ENCODE measurements around the gene PTCD2.
"Not testable (repeated sequence)": the region's sequence is repeated elsewhere in the genome, so short reads cannot be mapped to it uniquely, and the experiment has no call there.

PTCD2 gene

DNA sequence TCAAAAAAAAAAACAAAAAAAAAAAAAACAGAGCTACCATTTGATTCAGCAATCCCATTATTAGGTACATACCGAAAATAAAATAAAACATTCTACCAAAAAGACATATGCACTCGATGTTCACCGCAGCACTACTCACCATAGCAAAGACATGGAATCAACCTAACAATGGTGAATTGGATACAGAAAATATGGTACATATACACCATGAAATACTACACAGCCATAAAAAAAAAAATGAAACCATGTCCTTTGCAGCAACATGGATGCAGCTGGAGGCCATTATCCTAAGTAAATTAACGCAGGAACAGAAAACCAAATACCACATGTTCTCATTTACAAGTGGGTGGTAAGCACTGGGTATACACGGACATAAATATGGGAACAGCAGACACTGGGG lies 21.5 kb upstream of the PTCD2 start:
- no peak for FAIRE-seq

DNA sequence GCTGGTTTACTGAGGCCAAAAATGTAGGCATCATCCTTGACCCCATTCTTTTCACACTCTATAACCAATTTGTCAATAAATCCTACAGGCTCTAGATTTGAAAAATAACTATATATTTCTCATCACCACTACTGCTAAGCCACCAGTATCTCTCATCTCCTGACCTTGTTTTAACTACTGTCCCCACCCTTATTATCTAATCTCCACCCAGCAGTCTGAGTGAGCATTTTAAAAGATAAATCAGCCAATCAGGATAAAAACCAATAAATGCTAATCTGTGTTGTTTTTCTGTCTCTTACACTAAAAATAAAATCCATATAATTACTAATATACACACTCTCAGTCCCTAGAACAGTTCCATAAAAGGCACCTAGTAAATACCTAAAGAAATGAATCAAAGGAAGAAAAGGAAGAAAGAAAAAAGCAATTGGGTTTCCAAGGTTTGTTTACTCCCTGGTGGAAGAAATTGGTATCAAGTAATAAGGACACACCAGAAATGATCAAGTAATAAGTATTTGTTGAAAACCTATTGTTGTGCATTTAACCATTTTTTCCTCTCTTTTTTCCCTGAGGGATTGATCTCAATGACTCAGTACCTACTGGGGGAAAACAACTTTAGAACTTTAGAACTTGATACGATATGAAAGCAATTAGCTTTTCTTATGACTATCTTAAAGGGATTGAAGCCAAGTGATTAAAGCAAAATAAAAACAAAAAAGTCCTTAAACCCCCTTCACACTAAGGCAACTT lies 19.4 kb upstream of the PTCD2 start:
- peak; percentile 51 for FAIRE-seq

DNA sequence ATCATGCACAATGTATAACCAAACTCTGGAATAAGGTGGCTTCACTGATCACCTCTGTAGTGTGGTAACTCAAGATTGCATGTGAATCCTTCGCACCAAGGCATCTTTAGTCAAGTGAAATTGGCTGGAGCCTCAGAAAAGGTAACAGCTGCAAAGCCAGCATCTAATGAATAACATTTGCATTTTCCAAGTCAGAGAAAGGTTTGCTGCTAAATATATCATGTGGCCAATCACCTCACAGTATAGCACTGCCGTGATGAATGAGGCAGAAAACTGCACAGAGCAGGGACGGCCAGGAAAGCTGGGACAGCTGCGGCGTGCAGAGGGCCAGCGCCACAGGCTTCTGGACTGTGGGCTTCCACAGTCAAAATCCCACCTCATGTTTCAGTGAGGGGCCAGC lies 18.6 kb upstream of the PTCD2 start:
- FAIRE-seq: no peak

DNA sequence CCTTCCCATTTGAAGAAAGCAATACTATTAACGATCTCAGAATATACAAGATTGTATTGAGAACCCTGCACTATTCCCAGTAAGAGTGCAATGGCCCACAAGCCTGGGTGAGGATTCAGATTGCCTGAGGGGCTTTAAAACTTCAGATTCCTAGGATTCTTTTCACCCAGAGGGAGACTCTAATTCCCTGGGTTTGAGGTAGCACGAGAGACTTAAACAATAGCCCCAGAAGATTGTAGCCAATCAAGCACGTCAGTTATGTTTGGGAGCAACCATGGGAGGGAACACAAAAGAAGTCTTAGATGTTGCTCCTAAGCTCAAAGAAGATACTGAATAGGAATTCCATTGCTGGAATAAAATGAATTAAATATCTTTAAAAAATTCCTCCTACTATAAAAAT lies 18.0 kb upstream of the PTCD2 start:
- FAIRE-seq: no peak

DNA sequence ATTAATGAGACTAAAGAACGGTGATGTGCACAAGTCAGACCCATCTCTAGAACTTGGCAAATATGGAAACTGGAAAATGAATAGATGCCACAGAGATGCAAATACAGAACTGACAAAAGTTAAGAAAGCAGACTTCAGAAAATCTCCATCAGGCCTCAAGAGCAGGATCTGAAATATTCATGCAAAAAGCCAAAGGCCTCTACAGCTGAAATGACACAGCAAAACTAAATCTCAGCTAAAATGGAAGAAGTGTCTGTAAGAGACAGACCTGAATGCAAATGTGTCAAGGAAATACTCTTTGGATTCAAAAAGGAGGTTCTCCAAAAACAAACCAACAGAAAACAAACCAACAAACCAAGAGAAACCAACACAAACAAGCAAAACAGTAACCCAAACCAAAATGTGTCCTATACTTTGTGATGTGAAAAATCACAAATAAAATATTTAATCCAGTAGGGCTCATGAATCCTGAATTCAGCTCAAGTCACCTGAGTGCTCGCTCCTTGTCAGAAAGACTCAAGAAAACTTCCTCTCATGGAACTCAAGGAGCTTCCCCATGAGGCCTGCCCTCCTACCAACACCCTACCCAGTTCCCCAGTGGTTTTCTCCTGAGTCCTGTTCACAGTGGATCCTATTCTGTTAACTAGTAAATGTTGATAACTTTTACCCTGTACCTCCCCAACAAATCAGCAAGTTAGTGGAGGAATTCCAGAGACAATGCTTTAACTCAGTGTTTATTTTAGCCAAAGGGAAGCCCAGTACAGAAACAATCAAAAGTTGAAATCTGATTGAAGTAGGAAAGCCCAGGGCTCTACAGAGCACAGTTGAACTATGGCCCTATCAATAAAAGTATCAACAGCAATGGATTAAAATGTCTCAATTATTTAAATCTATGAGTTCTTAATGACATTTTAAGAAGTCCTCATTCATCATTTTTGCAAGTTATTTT lies 14.7 kb upstream of the PTCD2 start:
- FAIRE-seq: no peak

DNA sequence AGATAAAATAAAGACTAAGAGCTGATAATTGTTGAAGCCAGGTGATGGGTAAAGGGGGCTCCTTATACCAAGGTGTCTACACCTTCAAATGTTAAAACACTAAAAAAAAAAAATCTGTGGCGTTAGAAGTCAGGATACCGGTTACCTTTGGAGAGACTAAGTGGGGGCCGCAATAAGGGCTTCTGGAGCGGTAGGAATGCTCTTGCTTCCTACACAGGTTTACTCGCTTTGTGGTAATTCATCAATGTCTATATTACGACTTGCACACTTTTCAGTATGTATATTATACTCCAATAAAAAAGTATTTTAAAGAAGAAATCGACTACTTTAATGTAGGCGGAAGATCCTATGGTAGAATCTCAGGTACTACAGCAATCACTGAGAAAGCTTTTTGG lies 12.6 kb upstream of the PTCD2 start:
- no peak for FAIRE-seq

DNA sequence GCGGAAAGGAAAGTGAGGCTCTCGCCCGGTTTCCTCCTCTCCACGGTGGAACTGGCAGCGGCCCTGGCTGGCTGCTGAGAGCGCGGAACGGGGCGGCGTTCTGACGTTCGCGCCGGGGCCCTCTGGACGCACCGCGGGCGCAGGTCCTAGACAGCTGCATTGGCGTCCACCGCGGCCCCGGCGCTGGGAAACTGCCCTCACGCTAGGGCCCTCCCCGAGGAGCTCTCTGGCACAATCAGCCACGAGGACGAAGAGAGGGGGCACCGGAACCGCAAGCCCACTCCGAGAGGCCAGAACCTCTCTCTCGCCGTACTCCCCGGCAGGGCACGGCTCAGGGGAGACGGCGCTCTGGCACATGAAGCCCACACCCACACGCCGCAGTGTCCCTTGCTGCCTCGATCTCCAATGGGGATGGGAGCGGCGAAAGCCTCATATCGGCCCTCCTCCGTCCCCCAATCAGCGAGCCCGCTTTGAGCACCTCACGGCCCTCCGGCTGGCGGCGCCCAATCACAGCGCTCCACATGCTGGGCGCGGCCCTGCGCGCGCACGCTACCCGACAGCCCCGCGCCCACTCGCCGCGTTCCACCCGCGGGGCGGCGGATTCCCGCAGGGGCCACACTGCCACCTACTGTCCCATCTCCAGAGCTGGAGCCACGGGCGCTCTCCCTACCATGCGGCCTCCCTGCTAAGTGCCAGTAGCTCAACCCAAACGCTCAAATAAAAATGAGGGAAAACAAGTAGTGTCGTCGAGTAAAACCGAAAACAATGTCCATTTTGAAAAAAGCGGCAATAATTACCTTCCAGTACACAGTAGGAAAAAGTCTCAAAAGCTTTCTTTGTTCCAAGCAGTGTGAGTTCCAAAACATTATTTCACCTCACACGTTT lies 12.0 kb upstream of the PTCD2 start:
- no peak for FAIRE-seq

DNA sequence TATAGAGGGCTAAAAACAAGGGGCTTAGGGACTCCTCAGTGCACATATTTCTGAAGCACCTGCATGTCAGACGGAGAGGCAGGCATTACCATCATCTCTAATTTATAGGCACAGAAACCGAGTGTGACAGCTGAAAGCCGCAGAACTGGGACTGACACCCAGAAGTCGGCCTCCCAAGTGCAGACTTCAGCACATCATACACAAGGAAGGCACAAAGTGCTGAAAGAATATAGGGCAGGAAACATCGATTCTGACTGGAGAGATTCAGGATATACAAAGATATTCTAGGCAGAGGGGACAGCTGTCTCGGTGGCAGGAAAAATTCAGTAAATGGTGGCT lies 11.4 kb upstream of the PTCD2 start:
- no peak for FAIRE-seq

DNA sequence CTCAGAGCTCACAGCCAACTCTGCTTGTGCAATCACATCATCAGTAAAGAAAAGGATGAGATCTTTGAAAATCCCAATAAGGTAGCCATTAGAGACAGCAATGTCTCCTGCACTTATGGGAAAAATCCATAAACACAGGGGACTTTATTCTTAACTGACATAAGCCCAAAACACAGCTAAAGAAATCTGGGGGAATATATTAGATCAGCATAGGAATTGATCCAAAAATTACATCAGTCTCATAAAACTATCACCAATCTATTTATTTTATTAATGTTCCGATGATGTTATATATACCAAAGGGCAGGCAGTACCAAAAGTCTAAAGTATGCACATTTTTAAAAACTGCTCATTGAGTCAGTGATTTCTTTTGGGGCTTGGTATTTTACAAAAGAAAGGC lies 7.0 kb upstream of the PTCD2 start:
- no peak for FAIRE-seq

DNA sequence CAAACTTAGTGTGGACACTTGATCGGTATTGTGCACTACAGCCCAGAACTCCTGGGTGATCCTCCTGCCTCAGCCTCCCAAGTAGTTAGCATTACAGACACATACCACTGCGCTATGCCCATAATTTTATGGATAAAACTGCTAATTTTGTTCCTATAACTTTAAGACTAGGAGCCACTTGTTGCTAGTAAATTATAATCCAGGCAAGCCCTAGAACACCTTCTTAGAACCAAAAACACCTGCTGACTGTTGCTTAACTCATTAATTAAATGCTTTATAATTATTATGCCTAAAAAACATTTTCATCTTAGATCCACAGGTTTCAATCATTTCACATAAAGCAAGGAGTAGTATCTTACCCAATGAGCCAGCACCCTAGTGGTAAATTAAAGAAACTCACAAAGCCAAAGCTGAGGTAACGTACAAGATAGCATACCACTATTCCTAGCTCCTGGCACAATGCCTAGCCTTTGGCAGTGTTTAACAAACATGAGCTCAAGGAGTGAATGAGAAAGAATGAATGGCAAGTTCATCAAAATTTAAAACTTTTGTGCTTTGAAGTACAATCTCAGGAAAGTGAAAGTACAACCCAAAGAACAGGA lies 5.5 kb upstream of the PTCD2 start:
- FAIRE-seq: no peak

DNA sequence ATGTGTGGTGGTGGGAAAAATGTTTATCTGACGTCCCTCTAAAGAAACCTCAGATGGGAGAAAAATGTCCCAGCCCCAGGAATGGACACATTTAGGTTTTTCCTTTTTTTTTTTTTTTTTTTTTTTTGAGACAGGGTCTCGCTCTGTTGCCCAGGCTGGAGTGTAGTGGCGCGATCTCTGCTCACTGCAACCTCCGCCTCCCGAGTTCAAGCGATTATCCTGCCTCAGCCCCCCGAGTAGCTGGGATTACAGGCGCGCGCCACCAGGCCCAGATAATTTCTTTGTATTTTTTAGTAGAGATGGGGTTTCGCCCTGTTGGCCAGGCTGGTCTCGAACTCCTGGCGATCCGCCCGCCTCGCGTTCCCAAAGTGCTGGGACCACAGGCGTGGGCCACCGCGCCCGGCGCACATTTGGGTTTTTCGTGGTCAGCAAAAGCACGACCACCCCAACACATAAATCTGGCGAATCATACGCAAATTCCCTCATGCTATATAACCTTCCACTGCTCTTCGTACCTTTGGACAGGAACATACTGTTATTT lies 668 bp upstream of the PTCD2 start:
- not testable (repeated sequence) for FAIRE-seq

DNA sequence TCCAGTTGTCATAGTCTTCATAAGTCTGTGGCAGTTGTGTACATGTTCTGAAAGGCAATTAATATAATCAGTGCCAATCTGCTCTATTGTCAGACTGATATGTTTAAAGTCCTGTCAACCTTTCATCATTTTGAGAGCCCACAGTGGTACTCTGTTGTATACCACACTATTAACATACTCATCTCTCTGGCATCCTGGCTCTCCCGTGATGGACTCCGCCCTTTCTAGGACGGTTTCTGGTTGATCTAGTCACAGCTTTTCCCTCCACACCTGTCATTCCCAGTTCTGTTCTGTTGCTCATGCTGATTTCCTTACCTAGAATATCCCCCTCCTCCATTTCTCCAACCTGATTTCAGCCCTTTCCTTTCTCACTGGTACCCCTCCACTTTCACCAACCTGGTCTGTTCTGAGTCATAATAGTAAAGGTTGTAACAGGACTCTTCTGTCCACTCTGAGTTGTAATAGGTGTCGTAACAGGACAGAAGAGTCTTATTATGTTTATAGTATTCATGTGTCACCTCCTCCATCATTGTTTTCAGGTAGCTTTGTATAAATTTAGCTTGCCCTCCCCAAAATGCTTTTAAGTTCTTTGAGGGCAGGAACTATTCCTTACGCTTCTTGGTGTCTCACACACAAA lies 4.1 kb downstream of the PTCD2 start:
- no peak for FAIRE-seq

DNA sequence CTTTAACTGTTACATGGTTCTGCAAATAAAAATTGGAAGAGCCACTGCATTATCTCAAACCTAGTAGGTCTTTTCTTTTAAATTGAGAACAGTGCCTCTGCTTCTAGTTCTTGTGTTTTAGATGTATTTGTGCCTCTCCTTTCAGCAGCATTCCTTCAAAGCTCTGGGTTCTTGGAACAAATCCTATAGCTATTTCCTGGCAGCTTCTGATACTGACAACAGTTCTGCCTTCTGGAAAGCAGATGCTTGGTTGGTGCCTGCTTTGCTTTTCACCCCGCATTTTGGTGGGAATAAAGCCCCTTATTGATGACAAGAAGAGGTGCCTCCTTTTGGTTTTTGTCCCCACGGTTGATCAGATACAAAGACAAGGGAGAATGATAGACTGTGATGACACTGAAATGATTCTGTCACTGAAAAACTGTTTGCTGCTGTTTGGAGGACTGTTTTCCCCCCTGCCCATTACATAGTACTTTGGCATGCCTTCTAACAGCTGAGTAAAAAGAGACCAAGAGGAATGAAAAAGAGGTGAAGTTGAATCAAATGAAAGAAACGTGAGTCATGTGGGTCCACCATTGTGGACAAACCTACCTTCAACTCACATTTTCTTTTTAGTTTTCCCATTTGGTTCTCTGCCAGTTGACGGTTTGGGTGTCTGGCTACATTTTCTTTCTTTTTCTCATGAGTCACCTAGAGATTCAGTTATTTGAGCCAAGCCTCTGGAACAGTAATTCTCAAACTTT lies 5.6 kb downstream of the PTCD2 start:
- FAIRE-seq: no peak

DNA sequence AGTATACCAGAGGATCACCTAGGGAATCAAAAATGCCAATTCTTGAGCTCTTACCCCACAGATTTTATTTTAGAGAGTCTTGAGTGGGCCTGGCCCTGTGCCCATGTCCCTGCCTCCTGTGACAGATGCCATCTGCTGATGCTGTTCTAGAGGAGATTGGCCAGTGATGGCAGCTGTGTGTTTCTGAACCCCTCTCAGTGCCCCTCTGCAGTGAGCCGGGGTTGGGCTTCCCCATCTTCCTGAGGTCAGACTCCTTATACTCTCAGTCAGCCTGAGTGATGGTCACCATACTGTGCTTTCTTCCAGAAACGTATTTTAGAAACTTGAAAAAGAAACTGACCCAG lies 6.1 kb downstream of the PTCD2 start:
- FAIRE-seq: no peak

DNA sequence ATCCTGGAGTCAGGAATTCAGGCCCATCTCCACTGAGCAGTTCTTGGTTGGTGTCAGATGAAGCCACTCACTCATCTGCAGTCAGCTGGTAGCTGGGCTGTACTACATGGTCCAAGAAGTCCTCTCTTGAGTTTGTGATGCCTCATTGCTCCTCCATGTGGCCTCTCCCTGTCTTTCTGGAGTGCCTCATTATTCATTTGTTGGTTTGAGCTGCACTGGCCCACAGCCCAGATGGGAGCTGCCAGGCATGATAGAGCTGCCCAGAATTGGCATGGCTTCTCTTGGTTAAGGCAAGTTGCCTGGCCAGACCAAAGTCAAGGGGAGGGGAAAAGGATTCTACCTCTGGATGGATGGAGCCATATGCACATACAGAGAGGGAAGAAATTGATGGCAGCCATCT lies 8.0 kb downstream of the PTCD2 start:
- no peak for FAIRE-seq

DNA sequence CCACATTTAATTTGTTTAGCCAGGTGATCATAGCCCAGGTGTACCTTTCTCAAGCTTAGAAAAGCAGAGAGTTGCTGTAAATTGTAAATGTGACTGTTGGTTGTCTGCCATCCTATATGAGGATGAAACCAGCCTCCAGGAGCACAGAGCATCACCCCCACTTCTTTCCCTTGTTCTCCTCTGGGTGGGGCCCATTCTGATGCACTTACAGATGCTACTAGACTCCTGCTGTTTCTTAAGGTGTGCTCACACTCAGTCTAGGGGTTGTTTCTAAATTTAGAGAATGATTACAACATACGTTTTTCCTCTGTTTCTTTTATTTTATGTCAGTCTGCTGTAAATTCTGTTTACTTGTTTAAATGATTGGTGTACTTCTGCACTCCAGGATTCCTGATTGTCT lies 10.5 kb downstream of the PTCD2 start:
- no peak for FAIRE-seq

DNA sequence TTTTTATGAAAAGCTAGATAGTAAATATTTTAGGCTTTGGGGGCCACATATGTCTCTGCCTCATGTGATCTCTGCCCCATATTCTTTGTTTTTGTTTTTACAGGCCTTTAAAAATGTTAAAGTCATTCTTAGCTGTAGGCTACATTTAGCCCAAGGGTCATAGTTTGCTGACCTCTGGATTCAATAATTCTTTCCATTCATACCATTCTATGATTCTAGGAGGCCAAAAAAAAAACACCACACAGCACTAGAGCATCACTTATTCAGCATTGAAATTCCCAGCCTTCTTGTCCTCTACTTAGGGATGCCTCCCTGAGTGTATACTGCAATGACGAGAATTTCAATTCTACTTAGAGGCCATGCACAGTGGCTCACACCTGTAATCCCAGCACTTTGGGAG lies 17.0 kb downstream of the PTCD2 start:
- FAIRE-seq: no peak

DNA sequence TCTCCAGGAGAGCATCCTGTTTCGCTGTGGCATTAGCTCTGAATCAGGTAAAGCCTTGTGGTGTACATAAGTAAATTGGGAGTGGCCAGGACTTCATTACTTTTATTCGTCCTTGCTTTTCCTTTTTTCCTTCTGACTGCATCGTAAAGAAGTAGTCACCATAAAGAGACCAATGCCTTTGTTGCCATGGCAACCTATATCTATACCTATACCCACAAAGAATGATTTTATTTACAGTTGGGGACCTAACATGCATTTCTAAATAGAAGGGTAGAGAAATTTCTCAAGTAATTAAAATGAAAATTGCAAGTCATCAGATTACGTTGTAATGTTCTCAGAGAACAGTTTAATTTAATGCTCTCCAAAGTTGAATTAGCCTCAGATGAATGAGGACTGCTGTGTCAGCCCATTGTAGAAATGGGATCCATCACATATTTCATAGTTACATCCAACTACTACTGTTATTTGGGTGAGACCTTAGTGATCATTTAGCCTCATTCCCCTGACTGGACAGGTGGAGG lies 18.6 kb downstream of the PTCD2 start:
- FAIRE-seq: no peak

DNA sequence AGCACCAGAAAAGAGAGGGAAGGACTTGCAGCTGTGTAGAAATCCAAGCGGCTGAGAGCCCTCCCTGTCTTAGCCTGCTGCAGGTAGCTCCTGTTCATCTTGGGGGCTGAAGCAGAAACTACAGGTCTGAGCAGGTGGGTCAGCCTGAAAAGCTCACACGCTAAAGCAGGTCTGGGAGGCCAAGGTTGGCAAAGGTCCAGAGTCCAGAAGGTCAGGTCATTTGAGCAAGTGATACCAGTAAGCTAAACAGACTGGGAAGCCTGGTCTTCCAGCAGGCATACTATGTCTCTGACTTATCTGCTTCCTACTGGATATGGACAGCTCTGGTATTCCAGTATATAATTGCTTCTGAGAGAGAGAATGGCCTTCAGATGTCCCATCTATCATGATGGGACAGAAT lies 26.2 kb downstream of the PTCD2 start:
- no peak for FAIRE-seq

DNA sequence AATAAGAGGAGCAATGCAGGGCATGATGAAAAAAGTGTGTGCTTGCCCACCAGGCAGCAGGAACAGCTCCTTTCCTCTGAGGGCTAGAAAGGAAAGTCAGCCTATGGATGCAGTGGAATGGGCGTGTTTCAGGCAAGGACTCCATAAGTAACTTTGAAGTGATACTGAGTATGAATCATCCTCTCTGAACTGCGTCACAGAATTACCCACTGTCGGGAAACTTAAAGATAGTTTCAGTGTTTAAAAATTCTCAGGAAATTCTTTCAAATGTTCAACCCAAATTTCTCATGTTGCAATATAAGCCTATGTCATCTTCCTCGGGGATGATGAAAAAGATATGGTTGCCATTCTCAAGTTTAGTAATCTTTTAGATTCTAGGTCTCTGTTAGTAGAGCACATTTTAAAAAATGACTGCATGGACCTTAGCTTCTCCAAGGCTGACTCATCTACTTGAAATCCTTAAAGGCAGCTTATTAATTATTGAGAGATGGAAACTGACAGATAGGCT lies 27.7 kb downstream of the PTCD2 start:
- FAIRE-seq: no peak

DNA sequence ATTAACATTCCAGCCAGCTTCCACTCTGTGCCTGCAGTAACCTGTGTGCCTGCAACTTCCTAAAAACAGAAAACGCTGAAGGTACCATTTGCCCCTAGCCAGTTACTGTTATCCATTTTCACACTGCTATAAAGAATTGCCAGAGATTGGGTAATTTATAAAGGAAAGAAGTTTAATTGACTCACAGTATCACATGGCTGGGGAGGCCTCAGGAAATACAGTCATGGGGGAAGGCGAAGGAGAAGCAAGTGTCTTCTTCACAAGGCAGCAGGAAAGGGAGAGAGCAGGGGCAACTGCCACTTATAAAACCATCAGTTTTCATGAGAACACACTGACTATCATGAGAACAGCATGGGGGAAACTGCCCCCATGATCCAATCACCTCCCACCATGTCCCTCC lies 31.2 kb downstream of the PTCD2 start:
- FAIRE-seq: no peak

Measured in islet of Langerhans (tissue), 1 donor.